Measurements from ENCODE around the gene IFT81.

GRCh38 chr12:110109837-110110535, 14.2 kb upstream of the IFT81 start:
- TF ChIP-seq CTCF (IDR thresholded peaks at IDR 0.05; ENCODE audit: insufficient read depth, low read length, poor library complexity, severe bottlenecking) (no peak), EZH2phosphoT487 (conservative IDR thresholded peaks at IDR 0.05; ENCODE audit: low read length) (no peak)
